Transverse colon (tissue), 4 donors: ENCODE measurements around the gene CDC7. TPM values are rescaled to one million over a fixed set of nuclear protein-coding genes. Genes with fewer than 3 reads are reported as not detected.

Experiments
- DNase-seq: peaks from one replicate; pipeline ENCODE4 v3.0.0-alpha.2; 2019
- H3K27ac ChIP-seq, 4 donors: fragments of 200-600 bp; sonication (generic); 2 replicates each; pipeline ENCODE4 v1.5.1; 2016 to 2018; ENCODE audit warnings: inconsistent platforms in 4 of 4
- H3K27me3 ChIP-seq: fragments of 200-600 bp; sonication (generic); 2 replicates; pipeline ENCODE4 v1.5.1; 2017; ENCODE audit warnings: inconsistent platforms
- H3K36me3 ChIP-seq, 4 donors: fragments of 200-600 bp; sonication (generic); 2 replicates each; pipeline ENCODE4 v1.5.1; 2017 to 2019; ENCODE audit warnings: inconsistent platforms in 4 of 4
- H3K4me1 ChIP-seq, 4 donors: fragments of 200-600 bp; sonication (generic); 2 replicates each; pipeline ENCODE4 v1.5.1; 2017 to 2020; ENCODE audit warnings: inconsistent platforms in 4 of 4
- H3K4me3 ChIP-seq, 4 donors: fragments of 200-600 bp; sonication (generic); 1 replicate in 1 of 4; 2 replicates in 3 of 4; pipeline versions ENCODE4 v1.5.1 to v1.6.1; 2017 to 2019; ENCODE audit warnings: inconsistent platforms in 4 of 4
- H3K9me3 ChIP-seq, 2 donors: fragments of 200-600 bp; sonication (generic); 2 replicates each; pipeline ENCODE4 v1.5.1; 2017 to 2019; ENCODE audit warnings: inconsistent platforms in 2 of 2
- CTCF ChIP-seq, 5 experiments: fragments of 200-600 bp in 3 of 5; fragments of 450-650 bp in 2 of 5; sonication (generic) in 3 of 5; IDR thresholded peaks; 1 replicate in 2 of 5; 2 replicates in 3 of 5; pipeline ENCODE4 v1.5.1; 2016 to 2017; ENCODE audit warnings: antibody characterized with exemption in 5 of 5, inconsistent platforms in 3 of 5, mild to moderate bottlenecking in 2 of 5, moderate library complexity in 1 of 5
- EP300 ChIP-seq: sonication (generic); formaldehyde crosslinking; IDR thresholded peaks from one replicate; pipeline ENCODE4 v1.6.1; 2017; ENCODE audit warnings: antibody characterized with exemption, low read depth
- POLR2A ChIP-seq: fragments of 450-650 bp; IDR thresholded peaks from one replicate; pipeline ENCODE4 v1.6.1; 2016; ENCODE audit warnings: antibody characterized with exemption, mild to moderate bottlenecking, moderate library complexity
- POLR2AphosphoS5 ChIP-seq, 3 donors: sonication (generic); formaldehyde crosslinking; IDR thresholded peaks; one replicate each; pipeline ENCODE4 v1.6.1; 2016; ENCODE audit warnings: antibody characterized with exemption in 3 of 3
- WGBS, 2 donors: methylation state at CpG; one replicate each; pipeline ENCODE4 v1.1.5; 2018; ENCODE audit warnings: low coverage in 1 of 2; 5-methylcytosine and 5-hydroxymethylcytosine counted together
- in situ Hi-C, 4 donors: fragments of 200-750 bp; cut with MboI; loops; one replicate each; pipeline versions ENCODE4 v1.15.0 to v1.15.1; 2017; ENCODE audit warnings: low sequenced_read_pairs in 3 of 4, low pct_ligation_motif_present in 1 of 4, low pct_unique_long_range_greater_than_20kb in 1 of 4
- intact Hi-C: fragments of 100-400 bp; cut with DNase I; formaldehyde crosslinking; loops from one replicate; pipeline ENCODE4 v1.15.1; 2023; ENCODE audit warnings: low total_unique reads
- total RNA-seq, 4 donors: library from RNA; depleted of rRNA; stranded (reverse); fragments of >200 nt; gene quantifications; one replicate each; pipeline ENCODE4 v1.1.0, GENCODE V29; 2016

The CDC7 gene
- total RNA-seq, 4 donors from 2014 or later, result 0.68 to 2.8 (median 1.3) TPM; not detected in 1

- intact Hi-C loops (no loop called here), in situ Hi-C loops (loop anchor here in 1 of 4 donors (25.0 kb wide), 1 partner anchor 786 kb away; the partner anchor contains the start of genes GLMN and RPAP2)
- H3K4me1 ChIP-seq, result peaks cover 3 to 21% (median 14%) of the 10 kb centered on the region in 4 donors
- 1% methylated on average over 9 of the region's 9 CpGs; no CpG with 5 or more reads in 1 of the 2 donors for WGBS, 2 donors
- TF ChIP-seq EP300 (no peak), POLR2A (no peak), CTCF (IDR thresholded peaks at IDR 0.05) (peak in 2 of 5 experiments; percentile 0 to 1), POLR2AphosphoS5 (IDR thresholded peaks at IDR 0.05) (no peak)
- H3K9me3 ChIP-seq, result no peaks in the 10 kb centered on the region
- no peak for DNase-seq
- no peaks in the 10 kb centered on the region for H3K36me3 ChIP-seq
- H3K27me3 ChIP-seq, result no peaks in the 10 kb centered on the region
- peak overlapping the region; percentile 80 to 92 (median 88) for H3K27ac ChIP-seq
- peak overlapping the region; percentile 60 to 77 (median 68) for H3K4me3 ChIP-seq
Measured at GRCh38 chr1:91501523-91501851, 836 bp downstream of the CDC7 start.

GRCh38 chr1:91501971-91502671 lies 1.5 kb downstream of the CDC7 start:
- peaks cover 3 to 21% (median 14%) of the 10 kb centered on the region in 4 donors for H3K4me1 ChIP-seq
- in situ Hi-C loops, result loop anchor here in 1 of 4 donors (25.0 kb wide), 1 partner anchor 785 kb away; the partner anchor contains the start of genes GLMN and RPAP2
- H3K9me3 ChIP-seq, result no peaks in the 10 kb centered on the region
- H3K36me3 ChIP-seq, result no peaks in the 10 kb centered on the region
- DNase-seq, result no peak
- peak overlapping the region in 3 of 4 donors; percentile 60 to 77 (median 74) for H3K4me3 ChIP-seq
- H3K27ac ChIP-seq, result peak overlapping the region in 3 of 4 donors; percentile 80 to 92 (median 89)
- 26 to 30% methylated on average over 5 of the region's 5 CpGs for WGBS, 2 donors
- TF ChIP-seq POLR2A, result no peak
- no peak for TF ChIP-seq POLR2AphosphoS5 (IDR thresholded peaks at IDR 0.05)
- no peak for TF ChIP-seq EP300
- TF ChIP-seq CTCF (IDR thresholded peaks at IDR 0.05), result no peak
- intact Hi-C loops, result no loop called here
- H3K27me3 ChIP-seq, result no peaks in the 10 kb centered on the region

GRCh38 chr1:91502672-91503184 lies 2.1 kb downstream of the CDC7 start:
- TF ChIP-seq POLR2A (no peak), POLR2AphosphoS5 (IDR thresholded peaks at IDR 0.05) (no peak), CTCF (IDR thresholded peaks at IDR 0.05) (no peak), EP300 (no peak)
- Histone ChIP-seq H3K9me3 (no peaks in the 10 kb centered on the region), H3K4me1 (peaks cover 3 to 21% (median 14%) of the 10 kb centered on the region in 4 donors), H3K4me3 (no peak overlapping the region), H3K36me3 (no peaks in the 10 kb centered on the region), H3K27ac (no peak overlapping the region), H3K27me3 (no peaks in the 10 kb centered on the region)
- intact Hi-C loops, result no loop called here
- in situ Hi-C loops, result loop anchor here in 1 of 4 donors (25.0 kb wide), 1 partner anchor 785 kb away; the partner anchor contains the start of genes GLMN and RPAP2
- no peak for DNase-seq
- whole genome bisulfite sequencing, 2 donors, result 78 to 83% methylated on average over 1 to 2 of the region's 2 CpGs

- Histone ChIP-seq H3K4me3 (no peak overlapping the region), H3K27ac (no peak overlapping the region), H3K36me3 (no peaks in the 10 kb centered on the region), H3K27me3 (no peaks in the 10 kb centered on the region), H3K9me3 (no peaks in the 10 kb centered on the region), H3K4me1 (peaks cover 3 to 21% (median 14%) of the 10 kb centered on the region in 4 donors)
- in situ Hi-C loops, result loop anchor here in 1 of 4 donors (25.0 kb wide), 1 partner anchor 784 kb away; the partner anchor contains the start of genes GLMN and RPAP2
- no peak for TF ChIP-seq CTCF (IDR thresholded peaks at IDR 0.05)
- TF ChIP-seq EP300, result no peak
- no peak for TF ChIP-seq POLR2AphosphoS5 (IDR thresholded peaks at IDR 0.05)
- TF ChIP-seq POLR2A, result no peak
- no peak for DNase-seq
- intact Hi-C loops, result no loop called here
Measured at GRCh38 chr1:91503332-91503900, 2.8 kb downstream of the CDC7 start.
